AG04450 (cell line): ENCODE results near the gene FAM114A2. TPM values are rescaled to one million over a fixed set of nuclear protein-coding genes. Genes with fewer than 3 reads are reported as not detected.
A peak's percentile ranks its signal among the peaks of the same experiment; 100 is the strongest.

ENCODE experiments used
- CTCF ChIA-PET: fragments of 300-600, 350-600 bp; formaldehyde crosslinking; extraction: SDS; loops from one replicate; lab custom pipeline; 2022; ENCODE audit warnings: antibody characterized with exemption, inconsistent platforms; lab: Charles Lee
- POLR2A ChIA-PET: fragments of 350-600 bp; formaldehyde crosslinking; extraction: SDS; loops from one replicate; lab custom pipeline; 2021; ENCODE audit warnings: antibody characterized with exemption, inconsistent platforms; lab: Yijun Ruan, JAX
- DNase-seq: peaks from one replicate; pipeline ENCODE4 v3.0.0-alpha.2; 2011; ENCODE audit warnings: low read depth, low spot score
- H3K27ac ChIP-seq: one replicate; pipeline ENCODE4 v1.5.1; 2012; ENCODE audit warnings: low read depth, low read length, control low read depth
- H3K27me3 ChIP-seq: one replicate; pipeline ENCODE4 v1.6.0; 2012; ENCODE audit warnings: low read length; ENCODE audit not compliant: control insufficient read depth, insufficient read depth
- H3K4me3 ChIP-seq: 2 replicates; pipeline ENCODE4 v1.5.1; 2011; ENCODE audit warnings: mild to moderate bottlenecking, low read depth, low read length, control low read depth
- H3K9me3 ChIP-seq: 2 replicates; pipeline ENCODE4 v1.5.1; 2012; ENCODE audit warnings: low read length; ENCODE audit not compliant: control insufficient read depth, insufficient read depth
- CTCF ChIP-seq: IDR thresholded peaks from 2 replicates; pipeline ENCODE4 v1.5.1; 2011; ENCODE audit warnings: low read depth, low read length, control low read depth, inconsistent platforms
- polyA plus RNA-seq: library from polyadenylated mRNA; depleted of rRNA; stranded (reverse); fragments of >200 nt; gene quantifications from 2 replicates; pipeline ENCODE4 v1.2.3, GENCODE V29; 2011

The FAM114A2 gene
- polyA plus RNA-seq, 1 experiment, result 23.8 TPM

GRCh38 chr5:153968761-153969562, 69.7 kb downstream of the FAM114A2 start:
- no peak for TF ChIP-seq CTCF
- H3K4me3 ChIP-seq, result no peak overlapping the region
- no peak overlapping the region for H3K27ac ChIP-seq
- no peak for DNase-seq
- CTCF ChIA-PET, result interaction anchor here (6.8 kb wide), 1 partner anchor 1435 kb away, joined by 129 read pairs; no protein-coding TSS in a partner anchor
- POLR2A ChIA-PET, result interaction anchor here (0.7 kb wide), 1 partner anchor 11 kb away, joined by 4 read pairs; no protein-coding TSS in a partner anchor
- peaks cover 6% of the 10 kb centered on the region for H3K27me3 ChIP-seq
- H3K9me3 ChIP-seq, result no peaks in the 10 kb centered on the region

- H3K4me3 ChIP-seq, result no peak overlapping the region; the same call in 1 of the 2 replicates
- H3K9me3 ChIP-seq, result no peaks in the 10 kb centered on the region
- POLR2A ChIA-PET, result no interaction called here
- H3K27ac ChIP-seq, result no peak overlapping the region
- CTCF ChIA-PET, result interaction anchor here (0.5 to 6.8 kb wide), 62 partner anchors 8 to 1458 kb away, joined by 3 to 129 read pairs (median 4); partner anchors contain the start of gene GRIA1
- peaks cover 6% of the 10 kb centered on the region for H3K27me3 ChIP-seq
- DNase-seq, result peak; percentile 21
- peak; percentile 93 for TF ChIP-seq CTCF
Measured at GRCh38 chr5:153964880-153965645, 73.6 kb downstream of the FAM114A2 start.

GRCh38 chr5:153964191-153964879, 74.4 kb downstream of the FAM114A2 start:
- Histone ChIP-seq H3K9me3 (no peaks in the 10 kb centered on the region), H3K4me3 (no peak overlapping the region), H3K27ac (no peak overlapping the region), H3K27me3 (peaks cover 6% of the 10 kb centered on the region)
- ChIA-PET CTCF (interaction anchor here (0.5 to 6.8 kb wide), 61 partner anchors 8 to 1457 kb away, joined by 3 to 129 read pairs (median 4); partner anchors contain the start of gene GRIA1), POLR2A (no interaction called here)
- TF ChIP-seq CTCF, result no peak
- no peak for DNase-seq

GRCh38 chr5:153960269-153961215, 78.2 kb downstream of the FAM114A2 start:
- peaks cover 3% of the 10 kb centered on the region for H3K27me3 ChIP-seq
- ChIA-PET CTCF (interaction anchor here (0.6 to 2.3 kb wide), 3 partner anchors 381 to 1428 kb away, joined by 4 to 16 read pairs (median 4); no protein-coding TSS in a partner anchor), POLR2A (no interaction called here)
- no peak for DNase-seq
- H3K27ac ChIP-seq, result no peak overlapping the region
- TF ChIP-seq CTCF, result no peak
- H3K9me3 ChIP-seq, result no peaks in the 10 kb centered on the region
- no peak overlapping the region for H3K4me3 ChIP-seq
